ENCODE data around the gene FAU. TPM values are rescaled to one million over a fixed set of nuclear protein-coding genes. Genes with fewer than 3 reads are reported as not detected.

FAU gene
- total and polyA plus RNA-seq, 2 of the 13 experiments (the other 11 are each of a cell fraction or from before 2014, with no cell fraction given) = 374 to 869 TPM

- TF ChIP-seq ELK4 (CRISPR knock-in tag; IDR thresholded peaks at IDR 0.05; ENCODE audit: borderline replicate concordance) (no peak), BCL3 (CRISPR knock-in tag; IDR thresholded peaks at IDR 0.05) (no peak), GATAD1 (CRISPR knock-in tag; IDR thresholded peaks at IDR 0.05) (peak; percentile 97), ZFYVE20 (CRISPR knock-in tag; IDR thresholded peaks at IDR 0.05; ENCODE audit: borderline replicate concordance, low read depth) (no peak), ZNF879 (CRISPR knock-in tag; IDR thresholded peaks at IDR 0.05) (no peak), SP2 (CRISPR knock-in tag; IDR thresholded peaks at IDR 0.05) (peak; percentile 37; the same call in 1 of the 2 replicates), ZNF577 (CRISPR knock-in tag; IDR thresholded peaks at IDR 0.05; ENCODE audit: borderline replicate concordance, low read depth) (no peak), NBN (conservative IDR thresholded peaks at IDR 0.05) (no peak)
- TF ChIP-seq, protein P1, sequence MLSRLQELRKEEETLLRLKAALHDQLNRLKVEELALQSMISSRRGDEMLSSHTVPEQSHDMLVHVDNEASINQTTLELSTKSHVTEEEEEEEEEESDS (CRISPR knock-in tag; IDR thresholded peaks at IDR 0.05; ENCODE audit: borderline replicate concordance) = no peak
Measured at GRCh38 chr11:65121865-65122696, at the start of gene FAU, which contains the start of gene MRPL49 (continued).

Measured in HepG2 (cell line).